ENCODE data around the gene OSBP2.

The OSBP2 gene

GRCh38 chr22:30847583-30847982 lies 152.9 kb downstream of the OSBP2 start:
- H3K27ac ChIP-seq: no peak overlapping the region
- TF ChIP-seq ZFX (IDR thresholded peaks at IDR 0.05; ENCODE audit: borderline replicate concordance) (no peak), CTCF (IDR thresholded peaks at IDR 0.05) (no peak)

GRCh38 chr22:30855266-30855665 lies 160.6 kb downstream of the OSBP2 start:
- TF ChIP-seq CTCF (IDR thresholded peaks at IDR 0.05): no peak
- no peak for TF ChIP-seq ZFX (IDR thresholded peaks at IDR 0.05; ENCODE audit: borderline replicate concordance)
- no peak overlapping the region for H3K27ac ChIP-seq

GRCh38 chr22:30855677-30856518 lies 161.2 kb downstream of the OSBP2 start:
- TF ChIP-seq ZFX (IDR thresholded peaks at IDR 0.05; ENCODE audit: borderline replicate concordance) (no peak), CTCF (IDR thresholded peaks at IDR 0.05) (no peak)
- H3K27ac ChIP-seq: no peak overlapping the region

- no peak overlapping the region for H3K27ac ChIP-seq
- TF ChIP-seq CTCF (IDR thresholded peaks at IDR 0.05) (no peak), ZFX (IDR thresholded peaks at IDR 0.05; ENCODE audit: borderline replicate concordance) (no peak)
These were observed 162.2 kb downstream of the OSBP2 start for GRCh38 chr22:30856741-30857502.

- no peak overlapping the region for H3K27ac ChIP-seq
- no peak for TF ChIP-seq ZFX (IDR thresholded peaks at IDR 0.05; ENCODE audit: borderline replicate concordance)
- TF ChIP-seq CTCF (IDR thresholded peaks at IDR 0.05): no peak
These were observed 163.1 kb downstream of the OSBP2 start for GRCh38 chr22:30857791-30858190.

- TF ChIP-seq ZFX (IDR thresholded peaks at IDR 0.05; ENCODE audit: borderline replicate concordance) (no peak), CTCF (IDR thresholded peaks at IDR 0.05) (no peak)
These were observed 164.5 kb downstream of the OSBP2 start for GRCh38 chr22:30858976-30859713.

More at GRCh38 chr22:30858976-30859713, 164.5 kb downstream of the OSBP2 start:
- no peak overlapping the region for H3K27ac ChIP-seq

Data from 22Rv1 (cell line).